ENCODE results near the gene CRIP3. TPM values are rescaled to one million over a fixed set of nuclear protein-coding genes. Genes with fewer than 3 reads are reported as not detected.
A peak's percentile ranks its signal among the peaks of the same experiment; 100 is the strongest.

CRIP3 gene
- total RNA-seq, 4 donors from 2014 or later: not detected

DNA sequence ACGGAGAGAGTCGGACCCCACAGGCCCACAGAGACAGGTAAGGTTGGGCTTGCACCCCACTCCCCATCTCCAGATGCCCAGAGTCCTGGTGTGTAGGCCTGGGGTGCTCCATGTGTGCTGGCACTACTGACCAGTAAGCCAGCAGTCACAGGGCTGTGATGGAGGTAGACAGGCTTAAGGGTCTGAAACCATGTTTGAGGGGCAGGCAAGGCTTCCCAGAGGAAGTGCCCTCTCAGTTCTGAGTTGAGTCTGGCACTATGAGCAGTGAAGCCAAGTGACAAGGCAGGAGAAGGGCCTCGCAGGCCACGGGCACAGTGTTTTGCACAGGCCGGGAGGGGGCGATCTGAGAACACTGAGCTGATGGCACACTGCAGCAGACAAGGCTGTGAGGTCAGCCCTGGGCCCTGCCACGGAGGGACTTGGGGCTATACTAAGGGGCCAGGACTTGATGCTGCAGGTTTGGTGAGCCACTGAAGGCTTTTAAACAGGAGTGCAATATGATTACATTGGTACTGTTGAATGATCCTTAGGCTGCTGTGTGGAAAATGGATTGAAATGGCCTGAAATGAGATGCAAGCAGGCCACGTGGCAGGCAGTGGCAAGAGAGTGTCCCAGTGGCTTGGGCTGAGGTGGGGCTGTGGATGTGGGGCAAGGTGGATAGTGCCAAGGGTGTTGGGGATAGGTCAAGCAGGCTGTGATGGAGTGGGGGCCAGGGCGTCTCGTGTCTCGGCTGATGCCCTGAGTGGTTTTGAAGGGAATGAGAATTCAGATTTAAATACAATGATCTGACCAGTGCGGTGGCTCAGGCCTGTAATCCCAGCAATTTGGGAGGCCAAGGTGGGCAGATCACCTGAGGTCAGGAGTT lies 45.1 kb downstream of the CRIP3 start:
- DNase-seq (ENCODE audit: extremely low spot score): no peak
- intact Hi-C loops (cut with DNase I): loop anchor here (1.0 to 5.0 kb wide), 2 partner anchors 71 to 244 kb away; no protein-coding TSS in a partner anchor
- TF ChIP-seq, protein P1, sequence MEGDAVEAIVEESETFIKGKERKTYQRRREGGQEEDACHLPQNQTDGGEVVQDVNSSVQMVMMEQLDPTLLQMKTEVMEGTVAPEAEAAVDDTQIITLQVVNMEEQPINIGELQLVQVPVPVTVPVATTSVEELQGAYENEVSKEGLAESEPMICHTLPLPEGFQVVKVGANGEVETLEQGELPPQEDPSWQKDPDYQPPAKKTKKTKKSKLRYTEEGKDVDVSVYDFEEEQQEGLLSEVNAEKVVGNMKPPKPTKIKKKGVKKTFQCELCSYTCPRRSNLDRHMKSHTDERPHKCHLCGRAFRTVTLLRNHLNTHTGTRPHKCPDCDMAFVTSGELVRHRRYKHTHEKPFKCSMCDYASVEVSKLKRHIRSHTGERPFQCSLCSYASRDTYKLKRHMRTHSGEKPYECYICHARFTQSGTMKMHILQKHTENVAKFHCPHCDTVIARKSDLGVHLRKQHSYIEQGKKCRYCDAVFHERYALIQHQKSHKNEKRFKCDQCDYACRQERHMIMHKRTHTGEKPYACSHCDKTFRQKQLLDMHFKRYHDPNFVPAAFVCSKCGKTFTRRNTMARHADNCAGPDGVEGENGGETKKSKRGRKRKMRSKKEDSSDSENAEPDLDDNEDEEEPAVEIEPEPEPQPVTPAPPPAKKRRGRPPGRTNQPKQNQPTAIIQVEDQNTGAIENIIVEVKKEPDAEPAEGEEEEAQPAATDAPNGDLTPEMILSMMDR (IDR thresholded peaks at IDR 0.05): peak; percentile 66 to 84 (median 80)
- TF ChIP-seq POLR2A (IDR thresholded peaks at IDR 0.05; ENCODE audit: low read depth) (no peak), EP300 (IDR thresholded peaks at IDR 0.05) (no peak), POLR2AphosphoS5 (IDR thresholded peaks at IDR 0.05) (peak in 1 of 2 donors; percentile 31)

DNA sequence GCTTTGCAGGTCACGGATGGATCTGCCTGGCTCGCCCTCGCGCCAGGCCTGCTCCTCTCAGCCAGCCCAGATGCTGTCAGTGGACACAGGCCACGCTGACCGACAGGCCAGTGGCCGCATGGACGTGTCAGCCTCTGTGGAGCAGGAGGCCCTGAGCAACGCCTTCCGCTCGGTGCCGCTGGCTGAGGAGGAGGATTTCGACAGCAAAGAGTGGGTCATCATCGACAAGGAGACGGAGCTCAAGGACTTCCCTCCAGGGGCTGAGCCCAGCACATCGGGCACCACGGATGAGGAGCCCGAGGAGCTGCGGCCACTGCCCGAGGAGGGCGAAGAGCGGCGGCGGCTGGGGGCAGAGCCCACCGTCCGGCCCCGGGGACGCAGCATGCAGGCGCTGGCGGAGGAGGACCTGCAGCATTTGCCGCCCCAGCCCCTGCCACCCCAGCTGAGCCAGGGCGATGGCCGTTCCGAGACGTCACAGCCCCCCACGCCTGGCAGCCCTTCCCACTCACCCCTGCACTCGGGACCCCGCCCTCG lies 45.8 kb downstream of the CRIP3 start:
- WGBS: 86% methylated on average over 24 of the region's 39 CpGs
- no peak for DNase-seq (ENCODE audit: extremely low spot score)
- Histone ChIP-seq H3K9me3 (no peaks in the 10 kb centered on the region), H3K27ac (replicated peaks in 1 of 4) (no peak overlapping the region), H3K27me3 (no peaks in the 10 kb centered on the region), H3K4me1 (peaks cover 4 to 8% (median 7%) of the 10 kb centered on the region in 4 donors), H3K4me3 (no peak overlapping the region), H3K36me3 (no peaks in the 10 kb centered on the region)
- TF ChIP-seq, protein P1 (IDR thresholded peaks at IDR 0.05): no peak
- TF ChIP-seq POLR2A (IDR thresholded peaks at IDR 0.05; ENCODE audit: low read depth): no peak
- no peak for TF ChIP-seq EP300 (IDR thresholded peaks at IDR 0.05)
- no peak for TF ChIP-seq POLR2AphosphoS5 (IDR thresholded peaks at IDR 0.05)
- intact Hi-C loops (cut with DNase I): loop anchor here (1.0 to 5.0 kb wide), 2 partner anchors 71 to 244 kb away; no protein-coding TSS in a partner anchor

More for the DNA sequence above, 45.1 kb downstream of the CRIP3 start:
- H3K27ac ChIP-seq (replicated peaks in 1 of 4): no peak overlapping the region
- no peak overlapping the region for H3K4me3 ChIP-seq
- H3K9me3 ChIP-seq: no peaks in the 10 kb centered on the region
- H3K36me3 ChIP-seq: no peaks in the 10 kb centered on the region
- no peaks in the 10 kb centered on the region for H3K27me3 ChIP-seq
- H3K4me1 ChIP-seq: peaks cover 11 to 15% (median 14%) of the 10 kb centered on the region in 4 donors
- WGBS: 55% methylated on average over 12 of the region's 12 CpGs

DNA sequence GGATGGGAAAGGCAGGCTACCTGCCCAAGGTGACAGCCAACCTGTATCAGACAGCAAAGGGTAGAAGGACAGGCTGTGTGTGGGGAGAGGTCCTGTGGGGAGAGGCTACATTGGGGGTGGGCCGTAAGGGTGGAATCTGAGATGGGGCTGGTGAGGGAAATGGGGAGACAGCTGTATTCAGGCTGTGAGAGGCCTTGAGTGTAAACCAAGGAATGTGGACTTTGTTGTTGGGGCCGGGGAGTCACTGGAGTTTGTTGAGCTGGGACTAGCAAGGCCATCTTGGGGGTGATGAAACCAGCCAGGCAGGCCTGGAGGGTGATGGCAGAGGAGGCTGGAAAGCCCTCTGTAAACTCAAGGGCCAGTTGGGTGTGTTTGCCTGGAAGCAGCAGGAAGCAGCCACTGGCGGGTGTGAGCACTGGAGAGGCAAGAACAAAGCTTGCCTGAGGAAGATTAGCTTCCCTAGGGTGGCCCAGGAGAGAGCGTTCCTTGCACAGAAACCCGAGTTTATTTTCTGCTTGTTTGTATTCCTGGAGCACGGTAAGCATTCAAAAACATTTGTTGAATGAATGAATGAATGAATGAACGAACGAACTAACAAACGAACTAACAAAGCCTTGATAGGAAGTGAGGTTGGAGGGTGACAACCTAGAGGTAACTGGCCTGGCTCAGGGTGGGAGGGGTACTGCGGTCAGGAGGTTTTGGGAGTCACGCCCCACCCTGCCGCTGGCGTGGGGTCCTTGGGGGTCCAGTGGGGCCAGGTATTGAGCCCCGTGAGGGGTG lies 46.4 kb downstream of the CRIP3 start:
- peaks cover 0 to 2% (median under 1%) of the 10 kb centered on the region in 4 donors for H3K4me1 ChIP-seq
- 87% methylated on average over 14 of the region's 14 CpGs for WGBS
- H3K4me3 ChIP-seq: no peak overlapping the region
- peaks cover 0 to 5% (median 0%) of the 10 kb centered on the region in 4 donors for H3K27me3 ChIP-seq
- intact Hi-C loops (cut with DNase I): loop anchor here (5.0 kb wide), 1 partner anchor 245 kb away; no protein-coding TSS in a partner anchor
- no peaks in the 10 kb centered on the region for H3K9me3 ChIP-seq
- H3K36me3 ChIP-seq: no peaks in the 10 kb centered on the region
- no peak for DNase-seq (ENCODE audit: extremely low spot score)
- TF ChIP-seq EP300 (IDR thresholded peaks at IDR 0.05) (no peak), POLR2AphosphoS5 (IDR thresholded peaks at IDR 0.05) (no peak), POLR2A (IDR thresholded peaks at IDR 0.05; ENCODE audit: low read depth) (no peak)
- TF ChIP-seq, protein P1 (IDR thresholded peaks at IDR 0.05): no peak
- H3K27ac ChIP-seq (replicated peaks in 1 of 4): no peak overlapping the region

DNA sequence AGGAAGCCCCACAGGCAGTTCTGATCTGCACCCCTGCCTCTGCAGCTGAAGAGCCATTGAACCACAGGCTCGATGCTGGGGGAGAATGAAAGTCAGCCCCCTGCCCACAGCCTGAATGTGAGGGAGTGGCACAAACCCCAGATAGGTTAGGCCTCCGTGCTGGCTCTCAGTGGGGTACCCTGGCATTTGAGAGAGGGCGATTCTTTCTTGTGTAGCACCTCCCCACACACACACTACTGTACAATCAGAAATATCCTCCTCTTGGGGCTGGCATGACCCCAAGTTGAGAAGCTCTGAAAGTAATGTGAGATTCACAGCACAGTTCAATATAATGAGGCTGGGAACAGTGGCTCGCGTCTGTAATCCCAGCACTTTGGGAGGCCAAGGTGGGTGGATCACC lies 47.4 kb downstream of the CRIP3 start:
- H3K27ac ChIP-seq (replicated peaks in 1 of 4): no peak overlapping the region
- no peaks in the 10 kb centered on the region for H3K4me1 ChIP-seq
- no peaks in the 10 kb centered on the region for H3K36me3 ChIP-seq
- no peak for TF ChIP-seq POLR2AphosphoS5 (IDR thresholded peaks at IDR 0.05)
- TF ChIP-seq, protein P1 (IDR thresholded peaks at IDR 0.05): no peak
- TF ChIP-seq POLR2A (IDR thresholded peaks at IDR 0.05; ENCODE audit: low read depth): no peak
- no peak for TF ChIP-seq EP300 (IDR thresholded peaks at IDR 0.05)
- H3K27me3 ChIP-seq: peaks cover 0 to 15% (median 0%) of the 10 kb centered on the region in 4 donors
- no peak overlapping the region for H3K4me3 ChIP-seq
- no peak for DNase-seq (ENCODE audit: extremely low spot score)
- WGBS: 69% methylated on average over 3 of the region's 5 CpGs
- intact Hi-C loops (cut with DNase I): loop anchor here (5.0 kb wide), 1 partner anchor 246 kb away; no protein-coding TSS in a partner anchor
- no peaks in the 10 kb centered on the region for H3K9me3 ChIP-seq

Measured in esophagus muscularis mucosa (tissue), 4 donors.